Fibroblast of lung (primary cell): ENCODE results near the gene IZUMO1.

Source experiments
- EZH2 ChIP-seq: IDR thresholded peaks from 2 replicates; pipeline ENCODE4 v1.5.1; 2012; ENCODE audit warnings: low read length, control low read depth, mild to moderate bottlenecking; ENCODE audit errors: missing control alignments
- TF ChIP-seq, protein P1 (sequence below), 2 donors: IDR thresholded peaks in 1 of 2; conservative IDR thresholded peaks in 1 of 2; 1 replicate in 1 of 2; 2 replicates in 1 of 2; pipeline ENCODE4 v1.5.1; 2011 to 2012; ENCODE audit warnings: low read length in 2 of 2, control low read depth in 1 of 2, inconsistent platforms in 1 of 2, low read depth in 1 of 2, mild to moderate bottlenecking in 1 of 2

DNA sequence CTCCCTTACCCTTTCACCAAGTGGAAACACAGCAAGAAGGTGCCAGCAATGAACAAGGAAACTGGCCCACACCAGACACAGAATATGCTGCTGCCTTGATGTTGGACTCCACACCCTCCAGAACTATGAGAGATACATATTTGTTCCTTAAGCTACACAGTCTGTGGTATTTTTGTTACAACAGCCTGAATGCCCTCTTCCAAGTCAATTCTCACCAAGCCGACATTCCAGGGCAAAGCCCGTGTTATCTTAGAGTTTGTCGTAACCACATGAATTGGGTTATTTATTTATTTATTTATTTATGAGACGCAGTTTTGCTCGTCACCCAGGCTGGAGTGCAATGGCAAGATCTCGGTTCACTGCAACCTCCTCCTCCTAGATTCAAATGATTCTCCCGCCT lies 23.6 kb upstream of the IZUMO1 start:
- TF ChIP-seq, protein P1, sequence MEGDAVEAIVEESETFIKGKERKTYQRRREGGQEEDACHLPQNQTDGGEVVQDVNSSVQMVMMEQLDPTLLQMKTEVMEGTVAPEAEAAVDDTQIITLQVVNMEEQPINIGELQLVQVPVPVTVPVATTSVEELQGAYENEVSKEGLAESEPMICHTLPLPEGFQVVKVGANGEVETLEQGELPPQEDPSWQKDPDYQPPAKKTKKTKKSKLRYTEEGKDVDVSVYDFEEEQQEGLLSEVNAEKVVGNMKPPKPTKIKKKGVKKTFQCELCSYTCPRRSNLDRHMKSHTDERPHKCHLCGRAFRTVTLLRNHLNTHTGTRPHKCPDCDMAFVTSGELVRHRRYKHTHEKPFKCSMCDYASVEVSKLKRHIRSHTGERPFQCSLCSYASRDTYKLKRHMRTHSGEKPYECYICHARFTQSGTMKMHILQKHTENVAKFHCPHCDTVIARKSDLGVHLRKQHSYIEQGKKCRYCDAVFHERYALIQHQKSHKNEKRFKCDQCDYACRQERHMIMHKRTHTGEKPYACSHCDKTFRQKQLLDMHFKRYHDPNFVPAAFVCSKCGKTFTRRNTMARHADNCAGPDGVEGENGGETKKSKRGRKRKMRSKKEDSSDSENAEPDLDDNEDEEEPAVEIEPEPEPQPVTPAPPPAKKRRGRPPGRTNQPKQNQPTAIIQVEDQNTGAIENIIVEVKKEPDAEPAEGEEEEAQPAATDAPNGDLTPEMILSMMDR (conservative IDR thresholded peaks at IDR 0.05 in 1 of 2, IDR thresholded peaks at IDR 0.05 in 1 of 2; ENCODE audit: low read depth in 1 of 2, low read length in 2 of 2), result no peak
- no peak for TF ChIP-seq EZH2
